Choroid plexus epithelial cell (primary cell): ENCODE data around the gene MASP1.

Source experiments
- DNase-seq: peaks from one replicate; pipeline ENCODE4 v3.0.0-alpha.2; 2010; ENCODE audit warnings: low read depth
- H3K4me3 ChIP-seq: 2 replicates; pipeline ENCODE4 v1.5.1; 2011; ENCODE audit warnings: low read depth, mild to moderate bottlenecking, control low read depth, low read length, moderate library complexity
- TF ChIP-seq, protein P1 (sequence below): conservative IDR thresholded peaks from 2 replicates; pipeline ENCODE4 v1.5.1; 2011; ENCODE audit warnings: low read depth, mild to moderate bottlenecking, control low read depth, inconsistent platforms, low read length, moderate library complexity

The MASP1 gene

DNA sequence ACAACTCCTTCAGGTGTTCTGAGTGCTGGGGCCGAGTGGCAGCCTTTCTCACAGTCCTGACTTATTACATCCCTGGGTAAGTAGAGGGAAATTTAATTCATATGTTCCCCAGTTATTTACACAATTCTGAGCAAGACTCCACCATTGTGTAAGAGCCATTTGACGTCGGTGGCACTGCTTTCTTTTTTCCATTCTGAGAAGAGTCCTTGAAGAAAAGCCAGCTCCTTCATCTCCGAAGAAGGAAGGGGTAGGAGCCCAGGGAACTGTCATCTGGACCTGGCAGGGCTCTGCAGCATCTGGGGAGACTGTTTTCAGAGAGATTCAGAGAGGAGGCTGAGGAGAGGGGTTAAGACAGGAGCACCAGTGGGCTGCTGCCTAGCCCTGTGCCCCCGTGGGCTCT lies 22.6 kb upstream of the MASP1 start:
- DNase-seq, result no peak
- no peak overlapping the region for H3K4me3 ChIP-seq
- TF ChIP-seq, protein P1, sequence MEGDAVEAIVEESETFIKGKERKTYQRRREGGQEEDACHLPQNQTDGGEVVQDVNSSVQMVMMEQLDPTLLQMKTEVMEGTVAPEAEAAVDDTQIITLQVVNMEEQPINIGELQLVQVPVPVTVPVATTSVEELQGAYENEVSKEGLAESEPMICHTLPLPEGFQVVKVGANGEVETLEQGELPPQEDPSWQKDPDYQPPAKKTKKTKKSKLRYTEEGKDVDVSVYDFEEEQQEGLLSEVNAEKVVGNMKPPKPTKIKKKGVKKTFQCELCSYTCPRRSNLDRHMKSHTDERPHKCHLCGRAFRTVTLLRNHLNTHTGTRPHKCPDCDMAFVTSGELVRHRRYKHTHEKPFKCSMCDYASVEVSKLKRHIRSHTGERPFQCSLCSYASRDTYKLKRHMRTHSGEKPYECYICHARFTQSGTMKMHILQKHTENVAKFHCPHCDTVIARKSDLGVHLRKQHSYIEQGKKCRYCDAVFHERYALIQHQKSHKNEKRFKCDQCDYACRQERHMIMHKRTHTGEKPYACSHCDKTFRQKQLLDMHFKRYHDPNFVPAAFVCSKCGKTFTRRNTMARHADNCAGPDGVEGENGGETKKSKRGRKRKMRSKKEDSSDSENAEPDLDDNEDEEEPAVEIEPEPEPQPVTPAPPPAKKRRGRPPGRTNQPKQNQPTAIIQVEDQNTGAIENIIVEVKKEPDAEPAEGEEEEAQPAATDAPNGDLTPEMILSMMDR, result no peak

DNA sequence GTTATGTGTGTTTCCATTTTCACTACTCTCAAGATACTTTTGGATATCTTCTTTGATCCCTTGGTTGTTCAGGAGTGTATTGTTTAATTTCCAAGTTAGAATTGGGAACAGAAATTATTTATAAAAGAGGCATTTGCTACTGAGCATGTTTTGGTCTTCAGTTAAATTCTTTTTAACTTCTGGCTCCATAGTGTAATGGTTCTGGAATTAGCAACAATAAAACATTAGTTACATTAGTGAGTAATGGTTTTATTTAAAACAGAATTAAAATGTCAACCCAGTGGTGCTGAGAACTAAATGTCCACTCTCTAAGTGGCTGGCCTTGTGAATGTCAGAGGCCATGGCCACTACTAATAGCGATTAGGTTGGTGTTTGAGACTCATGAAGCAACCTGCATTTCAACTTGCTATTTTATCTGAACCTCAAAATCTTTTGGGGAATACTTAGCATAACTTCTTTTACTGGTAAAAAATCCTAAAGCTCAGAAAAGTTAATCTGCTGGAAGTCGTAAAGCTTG lies 19.5 kb upstream of the MASP1 start:
- TF ChIP-seq, protein P1, result no peak
- DNase-seq, result no peak
- no peak overlapping the region for H3K4me3 ChIP-seq

DNA sequence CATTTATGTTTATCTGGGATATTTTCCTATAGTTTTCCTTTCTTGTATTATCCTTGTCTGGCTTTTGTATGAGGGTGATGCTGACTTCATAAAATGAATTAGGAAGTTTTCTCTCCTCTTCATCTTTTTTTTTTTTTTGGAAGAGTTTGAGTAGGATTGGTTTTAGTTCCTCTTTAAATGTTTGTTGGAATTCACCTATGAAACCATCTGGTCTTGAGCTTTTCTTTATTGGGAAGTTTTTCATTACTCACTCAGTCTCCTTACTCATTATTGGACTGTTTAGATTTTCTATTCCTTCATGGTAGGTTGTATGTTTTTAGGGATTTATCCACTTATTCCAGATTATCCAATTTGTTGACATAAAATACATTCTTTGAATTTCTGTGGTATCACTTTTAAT lies 18.7 kb upstream of the MASP1 start:
- TF ChIP-seq, protein P1, result no peak
- no peak overlapping the region for H3K4me3 ChIP-seq
- no peak for DNase-seq

DNA sequence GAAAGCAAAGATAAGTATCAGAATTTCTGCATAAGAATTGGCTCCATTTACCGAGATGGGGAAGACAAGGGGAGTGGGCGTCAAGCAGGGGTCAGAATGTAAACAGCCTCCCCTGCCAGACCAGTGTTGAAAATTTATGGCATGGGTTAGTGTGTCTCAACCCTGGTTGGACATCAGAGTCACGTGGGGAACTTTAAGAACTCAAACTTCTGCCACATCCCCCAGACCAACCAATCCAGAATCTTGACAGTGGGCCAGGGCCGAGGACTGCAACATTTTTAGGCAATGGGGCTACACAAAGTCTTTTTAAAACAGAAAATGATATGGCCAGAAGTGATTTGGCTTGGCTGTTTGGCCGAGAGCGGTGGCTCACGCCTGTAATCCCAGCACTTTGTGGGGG lies 14.3 kb upstream of the MASP1 start:
- TF ChIP-seq, protein P1, result no peak

DNA sequence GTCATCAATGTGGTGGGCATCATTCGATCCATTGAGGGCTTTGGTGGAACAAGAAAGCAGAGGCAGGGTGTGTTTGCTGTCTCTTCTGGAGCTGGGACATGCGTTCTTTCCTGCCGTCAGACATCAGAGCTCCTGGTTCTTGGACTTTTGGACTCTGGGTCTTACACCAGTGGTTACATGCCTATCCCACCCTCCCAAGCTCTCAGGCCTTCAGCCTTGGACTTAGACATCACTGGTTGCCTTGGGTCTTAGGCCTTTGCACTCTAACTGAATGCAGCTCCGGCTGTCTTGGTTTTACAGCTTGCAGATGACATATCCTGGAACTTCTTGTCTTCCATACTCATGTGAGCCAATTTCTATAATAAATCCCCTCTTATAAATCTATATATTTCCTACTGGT lies 8.1 kb upstream of the MASP1 start:
- TF ChIP-seq, protein P1, result no peak
- no peak for DNase-seq
- H3K4me3 ChIP-seq, result no peak overlapping the region

More for the DNA sequence above, 14.3 kb upstream of the MASP1 start:
- DNase-seq, result no peak
- H3K4me3 ChIP-seq, result no peak overlapping the region

DNA sequence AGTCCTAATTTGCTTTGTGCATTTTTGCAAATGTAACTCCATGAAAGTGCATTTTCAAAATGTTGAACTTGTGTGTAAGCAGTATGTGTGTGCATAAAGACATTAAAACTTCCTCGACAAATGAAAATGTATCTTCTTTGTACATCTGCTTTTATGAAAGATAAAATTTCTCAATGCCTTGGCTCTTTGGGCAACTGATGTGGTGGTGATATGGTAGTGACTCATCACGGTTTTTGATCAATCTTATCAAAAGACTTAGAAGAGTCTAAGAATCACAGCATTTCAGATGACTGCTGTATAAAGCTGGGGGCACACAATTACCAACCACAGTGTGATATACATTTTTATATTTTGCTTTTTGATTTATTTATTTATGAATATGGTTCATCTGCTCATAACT lies 5.4 kb upstream of the MASP1 start:
- TF ChIP-seq, protein P1, result no peak
- H3K4me3 ChIP-seq, result no peak overlapping the region
- DNase-seq, result no peak

DNA sequence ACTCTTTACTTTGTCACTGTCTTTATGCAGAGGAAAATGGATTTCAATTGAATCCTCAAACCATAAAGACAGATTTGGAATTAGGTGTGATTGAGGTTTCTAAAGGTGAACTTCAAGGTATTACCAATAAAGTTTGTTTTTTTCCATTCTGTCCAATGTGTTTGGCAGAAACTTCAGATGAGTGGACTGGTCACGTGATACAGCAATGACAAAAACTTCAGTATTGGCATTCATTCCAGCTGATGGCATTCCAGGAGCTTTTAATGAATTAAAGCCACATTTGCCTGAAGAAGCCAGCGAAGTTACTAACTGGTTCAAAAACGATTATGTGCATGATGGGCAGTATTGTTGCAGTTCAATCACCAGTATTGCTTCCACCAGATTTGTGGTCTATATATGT lies 4.5 kb upstream of the MASP1 start:
- no peak for DNase-seq
- TF ChIP-seq, protein P1, result no peak
- no peak overlapping the region for H3K4me3 ChIP-seq
